NCI-H1417 treated with DMSO at 0.1 percent for 48 hours (cell line): ENCODE results near the gene STK25.
A peak's percentile ranks its signal among the peaks of the same experiment; 100 is the strongest.

Experiments
- DNase-seq: peaks from one replicate; lab custom pipeline; 2025; lab: John Stamatoyannopoulos, UW

Gene STK25

DNA sequence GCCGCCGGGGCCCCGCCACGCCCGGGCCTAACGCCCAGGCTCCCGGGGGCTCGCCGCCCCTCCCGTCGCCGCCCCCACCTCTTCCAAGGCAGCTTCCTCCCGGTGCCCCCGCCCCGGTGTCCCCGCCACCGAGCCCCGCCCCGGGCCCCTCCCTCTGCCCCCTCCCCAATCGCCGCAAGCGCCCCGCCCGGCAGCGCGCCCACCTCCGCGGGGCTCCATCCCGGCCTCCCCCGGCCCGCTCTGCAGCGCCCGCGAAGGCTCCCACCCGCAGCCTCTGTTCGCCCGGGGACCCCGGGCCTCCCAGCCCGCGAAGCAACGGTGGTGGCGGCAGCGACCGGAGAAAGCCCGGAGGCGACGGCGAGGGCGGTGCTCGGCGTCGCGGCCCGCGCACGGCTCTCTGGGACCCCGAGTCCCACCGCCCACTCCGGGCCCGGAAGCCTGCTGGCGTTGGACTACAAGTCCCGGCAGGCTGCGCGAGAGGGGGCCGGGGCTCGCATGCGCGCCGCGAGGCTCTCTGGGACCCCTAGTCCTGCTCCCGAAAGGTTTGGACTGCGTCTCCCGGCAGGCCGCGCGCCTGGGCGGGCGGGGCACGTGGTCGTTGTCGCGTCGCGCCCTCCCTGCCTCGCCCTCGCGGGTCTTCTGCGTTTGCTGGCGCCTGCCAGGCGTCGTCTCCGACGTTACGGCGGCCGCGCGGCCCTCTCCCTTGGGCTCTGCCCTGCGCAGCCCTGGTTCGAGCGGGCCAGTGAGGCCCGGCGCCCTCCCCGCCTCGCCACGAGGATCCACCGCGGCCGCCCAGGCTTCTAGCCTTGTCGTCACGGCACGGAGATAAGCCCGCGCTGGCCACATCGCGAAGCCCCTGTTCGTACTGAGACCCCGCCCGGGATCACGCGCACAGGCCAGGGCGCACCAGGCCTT lies at the start of gene STK25:
Gene STK25 (minus strand): TSS at position 345 of the 915 bp plus-strand sequence. CDS start 549 bp downstream, outside the sequence.
- peak; percentile 72 for DNase-seq

DNA sequence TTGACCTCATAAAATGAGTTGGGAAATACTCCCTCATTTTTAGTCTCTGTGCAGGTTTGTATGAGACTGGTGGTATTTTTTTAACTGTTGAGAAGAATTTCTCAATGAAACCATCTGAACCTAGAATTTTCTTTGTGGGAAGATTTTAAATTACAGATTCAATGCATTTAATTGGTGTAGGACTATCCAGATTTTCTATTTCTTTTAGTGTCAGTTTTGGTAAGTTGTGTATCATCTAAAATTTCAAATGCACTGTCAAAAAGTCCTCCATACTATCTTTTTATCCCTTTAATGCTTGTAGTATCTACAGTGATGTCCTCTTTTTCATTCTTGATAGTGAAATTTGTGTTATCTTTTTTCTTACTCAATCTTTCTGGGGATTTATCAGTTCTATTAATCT lies 48.4 kb upstream of the STK25 start:
- DNase-seq, result no peak

DNA sequence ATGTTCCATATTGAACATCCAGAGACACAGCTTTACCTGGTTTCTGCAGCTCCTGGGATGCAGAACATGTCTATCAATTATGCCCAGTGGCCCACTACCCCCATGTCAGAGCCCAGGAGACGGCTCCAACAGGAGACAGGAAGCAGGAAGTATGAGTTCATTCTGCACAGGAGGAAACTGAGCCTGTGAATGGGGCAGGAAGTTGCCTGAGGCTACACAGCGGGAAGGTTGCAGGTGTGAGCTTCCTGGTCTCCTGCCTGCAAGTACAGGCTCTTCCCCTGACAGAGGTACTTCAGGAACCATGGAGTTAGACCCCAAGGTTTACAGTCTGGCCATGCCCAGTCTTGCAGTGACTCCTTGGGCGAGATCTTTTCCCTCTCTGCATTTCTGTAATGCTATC lies 47.3 kb upstream of the STK25 start:
- no peak for DNase-seq

DNA sequence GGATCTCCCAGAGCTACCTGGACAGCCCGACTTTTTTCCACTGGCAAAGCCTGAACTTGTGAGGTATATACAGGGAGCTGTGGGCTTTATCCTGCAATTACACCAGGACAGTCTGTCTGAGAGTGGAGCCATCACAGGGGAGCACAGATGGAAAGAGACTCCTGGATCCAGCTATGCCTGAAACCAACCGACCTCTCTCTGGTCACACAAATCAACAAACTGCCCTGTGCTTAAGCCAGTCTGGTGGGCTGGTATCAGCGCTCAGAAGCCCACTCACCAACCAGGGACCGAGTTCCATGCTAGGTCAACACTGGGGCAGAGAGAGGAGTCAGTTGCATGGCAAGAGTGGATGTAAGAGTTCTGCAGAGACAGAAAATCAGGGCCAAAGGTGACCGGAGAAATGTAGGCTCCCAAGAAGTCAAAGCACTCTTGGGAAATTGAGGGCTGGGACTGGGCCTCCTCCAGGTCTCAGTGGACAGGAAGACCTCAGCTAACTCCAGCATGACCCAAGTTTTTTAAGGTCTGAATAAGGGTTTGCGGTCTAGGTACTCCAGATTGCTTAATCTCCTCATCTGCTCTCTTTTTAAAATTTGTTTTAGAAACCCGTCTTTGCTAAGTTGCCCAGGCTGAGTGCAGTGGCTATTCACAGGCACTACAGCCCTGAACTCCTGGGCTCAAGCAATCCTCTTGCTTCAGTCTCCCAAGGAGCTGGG lies 46.4 kb upstream of the STK25 start:
- DNase-seq, result no peak

DNA sequence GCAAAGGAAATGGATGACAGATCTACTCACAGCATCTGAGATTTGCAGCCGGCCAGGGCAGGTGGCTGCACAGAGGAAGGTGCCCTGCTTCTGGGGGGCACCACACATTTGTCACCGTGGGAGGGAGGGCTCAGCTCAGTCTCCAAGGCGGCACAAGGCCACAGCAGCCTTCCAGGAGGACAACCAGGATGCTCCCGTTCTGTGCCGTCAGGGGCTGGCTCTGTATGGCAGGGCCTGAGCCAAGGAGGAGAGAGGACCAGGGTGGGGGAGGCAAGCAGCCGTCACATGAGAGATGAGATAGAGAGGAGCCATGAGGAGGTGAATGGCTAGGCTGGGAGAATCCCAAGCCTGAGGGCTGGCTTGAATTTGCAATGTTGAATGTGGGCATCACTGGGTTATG lies 45.6 kb upstream of the STK25 start:
- no peak for DNase-seq

DNA sequence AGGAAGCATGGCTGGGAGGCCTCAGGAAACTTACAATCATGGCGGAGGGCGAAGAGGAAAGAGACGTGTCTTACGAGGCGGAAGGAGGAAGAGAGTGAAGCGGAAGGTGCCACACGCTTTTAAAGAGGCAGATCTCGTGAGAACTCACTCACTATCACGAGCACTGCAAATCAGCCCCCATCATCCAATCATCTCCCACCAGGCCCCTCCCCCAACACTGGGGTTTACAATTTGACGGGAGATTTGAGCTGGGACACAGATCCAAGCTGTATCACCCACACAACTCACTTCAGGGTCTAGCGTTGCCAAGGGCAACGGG lies 45.1 kb upstream of the STK25 start:
- DNase-seq, result no peak

DNA sequence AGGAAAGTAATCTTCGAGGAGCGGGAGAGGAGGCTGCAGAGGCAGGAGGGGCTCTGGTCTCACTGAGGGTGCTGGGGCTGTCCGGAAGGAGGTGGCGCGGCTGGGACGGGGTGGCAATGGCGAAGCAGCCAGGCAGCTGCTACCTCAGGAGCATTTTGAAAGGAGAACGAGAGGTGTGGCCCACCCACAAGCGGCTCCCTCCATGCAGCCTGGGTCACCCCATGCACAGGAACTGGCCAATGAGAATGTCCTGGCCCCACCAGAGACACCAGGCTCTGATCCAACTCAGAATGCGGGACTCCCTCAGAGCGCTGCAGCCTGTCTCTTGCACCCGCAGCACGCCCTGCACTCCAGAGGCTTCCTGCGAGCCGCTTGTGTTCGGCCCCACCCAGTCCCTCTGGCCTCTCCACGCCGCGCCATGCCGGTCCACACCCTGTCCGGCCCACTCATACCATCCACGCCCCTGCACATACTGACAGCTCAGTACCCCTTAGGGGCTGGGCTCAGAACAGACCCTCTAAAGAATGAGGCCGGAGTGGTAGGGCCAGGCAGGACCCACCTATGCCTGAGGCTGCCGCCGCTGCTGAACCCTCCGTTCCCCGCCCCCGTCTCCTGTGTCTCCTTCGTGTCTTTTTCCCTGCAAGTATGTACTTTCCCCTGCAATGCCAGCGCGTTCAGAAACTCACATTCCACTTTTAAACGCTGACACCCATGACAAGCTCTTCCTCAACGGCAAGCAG lies 43.8 kb upstream of the STK25 start:
- DNase-seq, result no peak

DNA sequence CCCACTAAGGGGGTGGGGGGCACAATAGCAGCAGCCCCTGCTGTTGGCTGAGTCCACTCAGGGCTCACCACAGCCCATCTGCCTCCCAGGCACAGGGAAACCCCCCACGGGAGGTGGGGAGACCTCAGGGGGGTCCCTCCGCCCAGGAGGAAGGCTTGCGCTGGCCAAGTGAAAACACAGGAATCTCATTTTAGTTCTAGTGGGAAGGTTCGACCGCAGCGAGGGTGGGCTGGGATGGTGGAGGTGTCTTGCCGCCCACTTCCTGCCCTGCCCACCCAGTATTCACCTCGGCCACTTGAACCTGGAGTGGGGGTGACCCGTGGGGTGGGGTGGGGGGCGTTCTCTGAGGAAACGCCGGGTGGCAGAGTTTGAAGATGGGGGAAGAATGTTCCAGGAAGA lies 43.2 kb upstream of the STK25 start:
- DNase-seq, result no peak

DNA sequence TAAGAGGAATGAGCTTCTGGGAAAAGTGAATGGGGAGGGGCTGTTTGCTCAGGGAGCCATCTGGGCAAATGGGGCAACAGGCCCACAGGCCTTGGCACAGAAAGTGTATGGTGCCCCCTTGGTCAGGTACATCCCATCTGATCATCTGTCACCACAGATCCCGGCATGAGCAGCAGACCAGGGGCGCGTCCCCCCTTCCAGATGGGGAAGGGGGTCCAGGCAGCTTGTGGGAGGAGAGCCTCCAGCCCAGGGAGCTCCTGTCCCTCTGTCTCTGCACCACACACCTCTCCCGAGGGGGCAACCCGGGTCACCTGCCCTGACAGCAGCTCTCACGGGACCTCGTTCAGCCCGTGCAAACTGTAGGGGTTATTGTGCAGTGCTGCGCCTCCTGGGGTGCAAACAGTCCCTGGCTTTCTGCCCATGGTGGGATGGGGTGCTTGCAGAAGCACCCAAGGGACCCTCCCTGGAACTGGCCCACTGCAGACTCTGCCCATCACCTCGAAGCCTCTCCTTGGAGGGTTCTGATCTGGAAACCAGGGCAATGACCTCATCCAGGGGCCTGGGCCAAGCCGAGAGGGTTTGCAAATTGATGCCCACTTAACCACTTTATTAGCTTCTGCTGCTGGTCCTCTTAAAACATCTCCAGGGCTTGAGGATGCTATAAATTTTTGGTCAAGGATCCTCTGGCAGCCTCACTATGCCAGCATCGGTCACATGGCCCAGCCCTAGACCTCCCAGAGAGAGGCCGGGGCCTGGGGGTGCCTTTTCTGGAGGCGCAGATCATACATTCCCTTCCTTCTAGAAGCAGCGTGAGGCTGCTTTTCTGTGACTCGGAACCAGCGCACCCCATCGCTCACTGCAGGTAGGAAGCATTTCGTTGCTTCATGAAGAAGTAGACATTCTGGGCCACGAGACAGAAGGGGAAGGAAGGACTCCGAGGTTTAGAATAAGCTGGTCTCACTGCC lies 42.5 kb upstream of the STK25 start:
- DNase-seq, result no peak

DNA sequence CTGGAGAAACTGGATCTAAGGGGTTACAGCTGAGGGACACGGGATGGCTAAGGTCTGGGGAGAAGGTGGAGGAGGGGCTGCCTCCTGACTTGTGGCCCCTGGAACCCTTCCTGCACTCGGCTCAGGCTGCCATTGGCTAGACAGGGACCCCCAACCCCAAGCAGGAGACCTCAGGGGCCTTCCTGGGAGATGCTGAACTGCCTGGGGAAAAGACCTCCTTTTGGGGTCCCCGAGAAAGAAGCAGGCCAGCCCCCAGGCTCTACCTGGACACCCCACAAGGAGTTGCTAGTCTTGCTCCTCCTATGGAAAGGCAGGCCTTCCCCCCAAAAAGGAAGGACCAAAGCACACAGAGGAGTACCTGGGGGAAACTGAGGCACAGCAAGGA lies 40.1 kb upstream of the STK25 start:
- DNase-seq, result no peak

DNA sequence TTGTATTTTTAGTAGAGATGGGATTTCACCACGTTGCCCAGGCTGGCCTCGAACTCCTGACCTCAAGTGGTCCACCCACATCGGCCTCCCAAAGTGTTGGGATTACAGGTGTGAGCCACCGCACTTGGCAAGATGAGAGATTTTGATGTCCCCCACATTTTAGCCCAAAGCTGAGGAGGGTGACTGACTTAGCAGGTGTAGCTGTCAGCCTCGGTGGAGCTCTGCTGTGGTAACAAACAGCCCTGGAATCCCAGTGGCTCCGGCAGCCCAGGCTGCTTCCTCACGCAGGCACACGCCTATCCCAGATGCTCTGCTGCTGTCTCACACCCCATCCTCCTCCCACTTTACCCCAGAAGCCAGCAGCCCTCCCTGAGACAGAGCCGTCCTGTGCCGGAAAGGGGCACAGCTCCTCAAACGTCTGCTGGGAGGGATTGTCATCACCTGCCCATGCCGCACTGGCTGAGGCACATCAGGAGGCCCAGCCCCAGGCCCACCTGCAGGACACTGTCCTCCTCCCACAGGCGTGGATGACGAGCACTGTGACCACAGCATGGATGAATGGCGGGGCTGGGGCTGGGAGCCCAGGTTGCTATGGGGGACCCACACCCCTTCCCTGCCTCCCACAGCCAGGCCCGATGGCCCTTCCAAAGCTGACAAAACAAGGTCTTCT lies 39.5 kb upstream of the STK25 start:
- no peak for DNase-seq

DNA sequence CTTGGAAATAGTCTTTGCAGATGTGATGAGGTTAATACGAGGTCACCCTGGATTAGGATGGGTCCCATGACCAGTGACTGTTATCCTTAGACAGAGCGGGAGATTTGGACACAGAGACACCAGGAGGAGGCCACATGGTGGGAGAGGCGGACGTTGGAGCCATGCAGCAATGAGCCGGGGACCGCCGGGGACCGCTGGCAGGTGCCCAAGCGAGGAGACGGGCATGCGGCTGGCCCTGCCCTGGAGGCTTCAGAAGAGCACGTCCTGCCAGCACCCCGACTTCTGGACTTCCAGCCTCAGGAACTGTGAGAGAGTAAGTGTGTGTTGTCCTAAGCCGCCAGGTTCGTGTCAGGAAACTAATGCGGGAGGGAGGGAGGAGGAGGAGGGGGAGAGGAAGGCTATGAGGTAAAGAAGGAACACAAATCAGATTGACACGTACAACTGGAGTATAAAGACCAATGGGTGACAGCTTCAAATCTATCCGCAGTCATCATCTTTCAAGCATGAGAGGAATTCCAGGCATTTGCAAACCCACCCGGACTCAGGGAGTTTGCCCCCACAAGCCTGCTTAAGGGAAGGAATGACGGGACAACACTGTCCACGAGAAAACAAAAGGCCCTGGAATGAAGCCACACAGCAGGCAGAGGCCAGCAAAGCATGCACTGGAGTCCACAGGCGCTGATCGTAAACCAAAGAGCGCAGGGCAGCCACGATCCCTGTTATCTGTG lies 38.6 kb upstream of the STK25 start:
- no peak for DNase-seq

DNA sequence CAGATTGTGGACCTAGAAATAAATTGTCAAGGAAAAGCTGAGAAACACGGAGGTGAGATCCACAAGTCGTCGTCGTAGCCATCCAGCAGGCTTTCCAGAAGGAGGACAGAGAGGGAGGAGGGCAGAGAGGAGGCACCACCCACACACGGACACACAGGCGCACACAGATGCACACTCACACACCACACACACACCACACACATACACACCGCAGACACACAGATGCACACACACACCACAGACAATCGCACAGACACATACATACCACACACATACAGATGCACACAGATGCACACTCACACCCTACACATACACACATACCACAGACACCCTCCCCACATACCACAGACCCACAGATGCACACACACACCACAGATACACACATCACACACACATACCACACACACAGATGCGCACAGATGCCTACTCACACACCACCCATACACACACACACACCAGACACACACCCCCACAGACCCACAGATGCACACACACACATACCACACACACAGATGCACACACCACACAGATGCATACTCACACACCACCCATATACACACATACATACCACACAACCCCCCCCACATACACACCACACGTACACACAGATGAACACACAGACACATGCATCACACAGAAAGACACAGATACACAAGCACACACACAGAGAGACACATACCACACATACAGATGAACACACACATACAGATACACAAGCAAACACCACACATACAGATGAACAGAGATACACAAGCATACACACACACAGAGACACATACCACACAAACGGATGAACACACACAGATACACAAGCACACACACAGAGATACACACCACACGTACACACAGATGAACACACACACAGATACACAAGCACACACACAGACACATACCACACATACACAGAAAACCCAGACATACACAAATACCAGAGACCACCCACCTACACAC lies 37.4 kb upstream of the STK25 start:
- DNase-seq, result no peak

DNA sequence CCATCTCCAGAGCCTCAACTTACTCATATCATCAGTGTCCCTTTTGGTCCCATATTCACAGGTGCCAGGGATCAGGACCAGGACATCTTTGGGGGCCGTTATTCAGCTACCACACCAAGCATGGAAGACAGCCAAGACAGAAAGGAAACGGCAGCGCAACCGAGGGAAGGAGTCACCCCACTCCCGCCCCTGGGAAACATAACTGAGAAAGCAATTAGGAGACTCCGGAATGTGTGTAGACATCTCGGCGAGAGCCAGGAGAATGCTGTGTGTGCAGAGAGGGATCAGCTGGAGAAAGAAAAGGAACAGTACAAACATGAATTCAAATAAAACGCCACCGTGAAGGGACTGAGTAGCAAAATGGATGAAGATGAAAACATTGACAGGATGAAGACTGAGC lies 36.7 kb upstream of the STK25 start:
- DNase-seq, result no peak

DNA sequence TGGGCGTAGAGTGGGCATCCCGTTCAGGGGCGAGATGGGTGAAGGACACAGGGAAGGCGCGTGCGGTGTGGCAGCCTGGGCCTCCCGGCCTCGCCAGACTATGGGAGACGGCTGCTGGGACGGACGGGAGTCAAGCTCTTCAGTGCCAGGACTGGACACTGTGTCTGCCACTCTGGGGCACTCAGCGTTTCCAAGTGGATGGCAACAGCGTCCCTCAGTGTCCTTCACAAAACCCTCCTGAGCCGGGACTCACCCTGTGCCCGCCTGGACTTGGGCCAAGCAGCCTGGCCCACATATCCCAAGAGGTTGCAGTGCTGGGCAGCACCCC lies 33.9 kb upstream of the STK25 start:
- DNase-seq, result no peak

DNA sequence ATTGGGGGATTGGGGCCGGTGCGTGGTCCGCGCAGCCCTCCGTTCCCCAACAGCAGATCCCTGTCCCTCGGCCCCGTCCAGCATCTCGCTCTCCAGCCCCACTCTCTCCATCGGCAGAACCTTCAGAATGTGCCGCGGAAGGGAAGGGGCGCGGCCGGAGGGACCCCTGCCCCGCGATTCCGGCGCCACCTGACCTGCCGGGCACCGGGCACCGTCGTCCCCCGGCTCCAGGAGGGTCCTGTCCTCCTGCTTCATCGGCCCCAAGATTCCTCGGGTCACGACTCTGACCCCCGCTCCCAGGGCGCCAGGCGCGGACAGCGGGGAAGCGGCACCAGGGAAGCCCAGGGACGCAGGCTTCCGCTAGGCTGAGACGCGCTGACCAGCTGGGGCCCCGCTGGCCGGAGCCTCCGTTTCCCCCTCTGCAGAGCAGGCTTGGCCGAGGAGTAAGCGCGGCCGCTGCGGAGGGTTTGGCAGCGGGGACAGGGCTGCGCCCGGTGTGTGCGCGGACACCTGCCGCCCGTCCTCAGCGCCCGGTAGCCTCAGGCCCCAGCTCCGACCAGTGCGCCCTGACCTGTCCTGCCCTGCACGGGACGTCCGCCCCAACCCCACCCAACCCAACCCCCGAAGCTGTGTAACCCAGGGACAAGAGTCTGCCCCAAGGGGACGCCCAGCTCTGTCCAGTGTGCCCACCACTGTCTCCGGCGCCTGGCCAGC lies 33.3 kb upstream of the STK25 start:
- no peak for DNase-seq

DNA sequence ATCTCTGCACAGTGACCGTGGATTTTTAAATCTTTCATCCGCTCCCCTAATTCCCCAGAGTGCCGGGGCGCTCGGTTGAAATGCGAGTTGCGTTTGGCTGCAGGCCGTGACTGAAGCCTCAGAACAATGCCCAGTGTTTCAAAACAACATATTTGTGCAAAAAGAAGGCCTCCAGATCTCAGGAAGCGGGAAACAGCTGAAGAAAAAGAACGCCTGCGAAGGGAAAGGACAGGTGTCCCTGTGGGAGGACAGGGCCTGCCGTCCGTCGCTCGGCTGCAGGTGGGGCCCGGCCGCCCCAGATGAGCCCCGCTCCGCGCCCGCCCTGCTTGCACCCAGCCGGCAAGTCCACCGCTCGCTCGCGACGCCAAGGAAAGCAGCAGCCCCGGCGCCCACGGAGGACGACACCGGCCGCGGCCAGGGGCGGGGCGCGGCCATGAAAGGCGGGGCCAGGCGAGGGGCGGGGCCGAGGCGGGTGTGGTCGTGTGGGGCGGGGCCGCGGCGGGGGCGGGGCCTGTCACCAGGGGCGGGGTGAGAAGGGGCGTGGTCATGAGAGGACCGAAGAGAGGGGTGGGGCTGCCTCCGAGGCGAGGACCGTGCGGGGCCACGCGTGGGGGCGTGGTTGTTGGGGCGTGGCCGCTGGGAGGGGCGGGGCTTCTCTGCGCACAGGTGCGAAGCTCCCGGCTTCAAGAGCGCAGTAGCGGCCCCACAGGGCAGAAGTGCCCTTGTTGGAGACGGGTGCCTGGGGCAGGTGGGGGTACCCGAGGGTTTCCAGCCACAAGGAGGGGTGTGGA lies 32.6 kb upstream of the STK25 start:
- no peak for DNase-seq

DNA sequence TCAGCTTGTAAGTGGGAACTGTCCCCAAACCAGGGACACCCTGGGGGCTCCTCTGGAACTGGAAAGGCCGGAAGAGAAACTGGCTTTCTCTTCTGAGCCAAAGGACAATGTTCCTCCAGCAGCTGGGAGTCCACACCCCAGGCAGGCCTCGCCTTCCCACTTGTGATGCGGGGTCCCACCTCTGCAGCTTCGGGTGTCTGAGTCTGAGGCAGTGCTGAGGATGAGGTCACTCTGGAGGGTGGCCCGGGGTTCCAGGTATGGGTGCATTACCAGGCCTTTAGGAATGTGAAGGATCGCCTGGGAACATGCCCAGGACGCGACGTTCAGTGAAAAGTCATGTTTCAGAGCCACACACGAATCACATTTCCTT lies 32.0 kb upstream of the STK25 start:
- DNase-seq, result no peak
